Stimulated activated naive B cell treated with anti-CD40 and anti-IgM and Interleukin-4, amounts not matched to agents 10 μg/mL and 1 μg/mL and 100 μg/mL, for 72 hours (primary cell): ENCODE results near the gene NTN4.
A peak's percentile ranks its signal among the peaks of the same experiment; 100 is the strongest.
"Not testable (repeated sequence)": the region's sequence is repeated elsewhere in the genome, so short reads cannot be mapped to it uniquely, and the experiment has no call there.

Experiments used
- ATAC-seq, 2 donors: fragments of 150-1000 bp; cut with Tn5 transposase; replicated peaks; 2 replicates each; pipeline ENCODE4 v1.10.0; 2021; ENCODE audit warnings: moderate library complexity in 1 of 2
- DNase-seq: peaks from one replicate; pipeline ENCODE4 v3.0.0; 2021
- H3K27ac Mint-ChIP-seq: one replicate; pipeline ENCODE4 v1.8.0; 2022; ENCODE audit warnings: mild to moderate bottlenecking, mixed read lengths
- H3K27me3 Mint-ChIP-seq, 2 donors: one replicate each; pipeline ENCODE4 v1.8.0; 2022; ENCODE audit warnings: mixed read lengths in 2 of 2
- H3K36me3 Mint-ChIP-seq, 2 donors: one replicate each; pipeline ENCODE4 v1.8.0; 2022; ENCODE audit warnings: mixed read lengths in 2 of 2, mild to moderate bottlenecking in 1 of 2
- H3K4me1 Mint-ChIP-seq, 2 donors: one replicate each; pipeline ENCODE4 v1.8.0; 2022; ENCODE audit warnings: mixed read lengths in 2 of 2, mild to moderate bottlenecking in 1 of 2
- H3K4me3 Mint-ChIP-seq, 2 donors: one replicate each; pipeline ENCODE4 v1.8.0; 2022; ENCODE audit warnings: mild to moderate bottlenecking in 2 of 2, mixed read lengths in 2 of 2, moderate library complexity in 1 of 2
- H3K9me3 Mint-ChIP-seq, 2 donors: one replicate each; pipeline ENCODE4 v1.8.0; 2022; ENCODE audit warnings: mixed read lengths in 2 of 2, mild to moderate bottlenecking in 1 of 2

NTN4 gene

DNA sequence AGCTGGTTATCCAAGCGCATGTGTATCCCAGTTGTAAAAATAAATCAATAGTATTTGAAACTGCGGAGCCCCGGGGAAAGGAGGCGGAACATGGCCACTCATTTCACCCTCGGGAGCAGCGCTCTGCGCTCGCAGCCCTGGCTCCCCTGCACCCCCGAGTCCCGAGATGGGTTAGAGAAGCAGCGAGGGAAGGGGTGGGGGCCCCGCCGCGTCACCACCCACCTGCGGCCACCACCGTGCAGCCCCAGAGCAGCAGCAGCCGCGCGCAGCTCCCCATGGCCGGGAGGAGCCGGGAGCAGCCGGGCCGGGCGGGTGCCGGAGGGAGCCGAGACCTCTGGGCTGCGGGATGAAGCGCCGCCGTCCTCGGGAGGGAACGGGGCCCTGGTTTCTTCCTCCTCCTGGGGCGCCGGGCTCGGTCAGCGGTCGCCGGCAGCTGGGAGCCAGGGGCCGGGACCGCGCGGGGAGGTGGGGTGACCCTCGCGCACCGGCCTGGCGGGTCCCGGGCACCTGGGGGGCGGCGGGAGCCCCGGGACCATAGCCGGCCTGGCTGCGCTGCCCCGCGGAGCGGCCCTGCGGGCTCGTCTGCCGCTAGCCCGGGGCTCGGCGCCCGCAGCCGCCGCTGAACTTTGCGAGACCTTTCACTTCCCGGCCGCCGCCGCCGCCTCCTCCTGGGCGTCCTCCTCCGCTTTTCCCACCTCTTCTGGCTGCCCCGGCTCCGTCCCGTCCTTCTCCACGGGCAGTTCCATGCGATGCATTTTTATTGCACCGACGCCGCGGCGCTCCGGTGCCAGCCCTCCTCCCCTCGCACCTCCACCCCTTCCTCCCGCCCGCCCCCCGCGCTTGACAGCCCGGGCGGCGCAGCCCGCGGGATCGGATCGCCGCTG is at the start of gene NTN4:
Gene NTN4, minus strand, starts transcription at position 732 of the 884 bp plus-strand sequence. Its CDS starts 455 bp downstream, at position 277.
- H3K4me1 Mint-ChIP-seq: peaks cover 9 to 20% of the 10 kb centered on the region in 2 donors
- H3K27me3 Mint-ChIP-seq: peaks cover 44 to 66% of the 10 kb centered on the region in 2 donors
- DNase-seq (peak; percentile 1), ATAC-seq (peak; percentile 63 to 70)
- peak within 1 kb of the TSS; percentile 84 for H3K27ac Mint-ChIP-seq
- no peaks in the 10 kb centered on the region for H3K9me3 Mint-ChIP-seq
- no peaks in the 10 kb centered on the region for H3K36me3 Mint-ChIP-seq
- peak within 1 kb of the TSS; percentile 86 for H3K4me3 Mint-ChIP-seq

DNA sequence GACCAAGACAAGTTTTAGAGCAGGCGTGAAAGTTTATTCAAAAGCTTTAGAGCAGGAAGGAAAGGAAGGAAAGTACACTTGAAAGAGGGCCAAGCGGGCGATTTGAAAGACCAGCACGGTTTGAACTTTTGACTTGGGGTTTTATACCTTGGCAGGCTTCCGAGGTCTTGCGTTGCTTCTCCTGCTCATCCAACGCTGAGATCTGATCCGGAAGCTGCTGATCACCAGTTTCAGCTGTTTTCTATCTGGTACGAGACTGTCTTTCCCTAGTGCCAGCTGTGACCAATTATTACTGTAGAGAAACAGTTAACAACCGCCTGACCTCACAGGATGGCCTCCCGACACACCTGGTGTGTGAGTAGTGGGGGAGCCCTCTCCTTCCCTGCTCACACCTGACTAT is 47.6 kb upstream of the NTN4 start:
- DNase-seq: no peak
- H3K4me3 Mint-ChIP-seq: no peak overlapping the region
- no peak for ATAC-seq
- H3K27ac Mint-ChIP-seq: no peak overlapping the region
- H3K27me3 Mint-ChIP-seq: peaks cover 14 to 35% of the 10 kb centered on the region in 2 donors
- peaks cover 0 to 1% of the 10 kb centered on the region in 2 donors for H3K4me1 Mint-ChIP-seq
- H3K9me3 Mint-ChIP-seq: no peaks in the 10 kb centered on the region
- H3K36me3 Mint-ChIP-seq: no peaks in the 10 kb centered on the region

GRCh38 chr12:95837240-95838038 is 46.9 kb upstream of the NTN4 start:
- peaks cover 15 to 32% of the 10 kb centered on the region in 2 donors for H3K27me3 Mint-ChIP-seq
- no peak overlapping the region for H3K27ac Mint-ChIP-seq
- DNase-seq (no peak), ATAC-seq (no peak)
- no peaks in the 10 kb centered on the region for H3K36me3 Mint-ChIP-seq
- no peak overlapping the region for H3K4me3 Mint-ChIP-seq
- peaks cover 0 to 1% of the 10 kb centered on the region in 2 donors for H3K4me1 Mint-ChIP-seq
- no peaks in the 10 kb centered on the region for H3K9me3 Mint-ChIP-seq

DNA sequence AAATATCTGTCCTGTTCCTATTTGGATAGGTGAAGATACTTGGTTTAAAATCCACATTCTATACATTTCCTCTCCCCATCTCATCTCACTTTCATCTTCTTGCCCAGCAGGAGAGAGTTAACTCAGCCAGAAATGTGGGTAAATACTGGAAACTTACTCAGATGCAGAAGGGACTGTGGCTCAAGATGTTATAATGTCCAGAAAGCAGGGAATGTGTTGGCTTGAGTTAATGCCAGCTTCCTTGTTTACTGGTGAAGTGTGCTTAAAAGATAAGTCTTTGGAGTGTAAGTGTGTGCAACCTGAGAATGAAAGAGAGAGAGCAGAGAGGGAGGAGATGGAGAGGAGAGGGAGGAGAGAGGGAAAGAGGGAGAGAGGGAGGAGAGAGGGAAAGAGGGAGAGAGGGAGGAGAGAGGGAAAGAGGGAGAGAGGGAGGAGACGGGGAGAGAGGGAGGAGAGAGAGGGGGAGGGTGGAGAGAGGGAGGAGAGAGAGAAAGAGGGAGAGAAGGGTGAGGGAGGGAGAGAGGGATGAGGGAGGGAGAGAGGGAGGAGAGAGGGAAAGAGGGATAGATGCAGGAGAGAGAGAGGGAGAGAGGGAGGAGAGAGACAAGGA is 46.2 kb upstream of the NTN4 start:
- H3K4me1 Mint-ChIP-seq: peaks cover 0 to 1% of the 10 kb centered on the region in 2 donors
- no peak for ATAC-seq
- H3K27ac Mint-ChIP-seq: no peak overlapping the region
- no peaks in the 10 kb centered on the region for H3K9me3 Mint-ChIP-seq
- no peaks in the 10 kb centered on the region for H3K36me3 Mint-ChIP-seq
- no peak overlapping the region for H3K4me3 Mint-ChIP-seq
- H3K27me3 Mint-ChIP-seq: peaks cover 19 to 36% of the 10 kb centered on the region in 2 donors
- DNase-seq: no peak

GRCh38 chr12:95836185-95836609 is 45.6 kb upstream of the NTN4 start:
- no peaks in the 10 kb centered on the region for H3K36me3 Mint-ChIP-seq
- H3K27me3 Mint-ChIP-seq: peaks cover 19 to 36% of the 10 kb centered on the region in 2 donors
- H3K9me3 Mint-ChIP-seq: no peaks in the 10 kb centered on the region
- no peak overlapping the region for H3K4me3 Mint-ChIP-seq
- DNase-seq (no peak), ATAC-seq (no peak)
- peaks cover 0 to 1% of the 10 kb centered on the region in 2 donors for H3K4me1 Mint-ChIP-seq
- H3K27ac Mint-ChIP-seq: no peak overlapping the region

DNA sequence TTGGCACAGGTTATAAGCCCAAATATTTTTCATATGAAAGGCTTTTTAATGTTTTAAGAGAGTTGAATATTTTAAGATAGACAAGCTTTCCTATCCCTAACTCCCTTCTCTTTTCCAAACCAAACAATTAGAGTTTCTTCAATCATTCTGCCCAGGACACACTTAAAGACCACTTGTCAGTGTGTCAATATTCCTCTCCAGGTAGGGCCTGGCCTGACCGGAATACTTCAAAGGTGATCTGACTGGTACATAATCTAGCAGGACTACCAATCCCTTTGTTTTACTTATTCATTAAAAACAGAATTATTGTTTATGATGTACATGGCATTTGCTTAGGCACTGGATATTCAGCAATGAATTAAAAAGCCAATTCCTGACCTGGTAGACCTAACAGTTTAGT is 44.0 kb upstream of the NTN4 start:
- DNase-seq: no peak
- Mint-ChIP-seq H3K27me3 (peaks cover 19 to 40% of the 10 kb centered on the region in 2 donors), H3K4me1 (peaks cover 0 to 1% of the 10 kb centered on the region in 2 donors), H3K27ac (no peak overlapping the region), H3K36me3 (no peaks in the 10 kb centered on the region), H3K4me3 (no peak overlapping the region), H3K9me3 (no peaks in the 10 kb centered on the region)
- no peak for ATAC-seq

DNA sequence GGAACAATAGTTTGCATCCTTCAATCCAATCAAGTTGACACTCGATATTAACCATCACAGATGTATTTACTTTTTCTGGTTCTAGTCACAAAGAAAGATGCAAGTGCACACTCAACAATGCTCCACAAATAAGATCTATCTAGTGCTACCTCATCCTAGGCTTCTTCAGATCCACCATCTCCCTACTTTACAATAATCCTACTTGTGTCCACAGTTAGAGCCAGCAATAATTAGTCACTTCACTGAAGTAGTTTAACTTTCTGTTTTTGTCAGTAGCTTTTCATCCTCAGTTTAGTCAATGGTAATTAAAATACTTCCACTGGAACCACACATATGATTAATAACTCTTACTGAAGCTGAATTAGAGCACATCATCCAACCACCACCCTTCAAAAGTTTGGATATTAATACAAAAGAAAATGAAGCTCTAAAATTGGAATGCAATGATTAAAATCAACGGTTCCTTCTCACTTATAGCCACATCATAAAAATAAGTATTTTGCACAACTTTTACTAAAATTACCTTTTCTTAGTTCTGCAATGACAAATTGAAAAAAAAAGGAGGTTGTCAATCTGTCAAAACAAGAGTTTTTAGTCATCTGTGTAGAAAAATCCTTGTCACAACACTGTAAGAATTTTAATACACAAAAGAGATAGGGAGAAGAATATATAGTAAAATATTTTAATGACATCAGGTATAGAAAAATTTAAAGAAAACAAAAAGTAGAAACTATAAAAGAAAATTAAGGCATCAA is 39.9 kb upstream of the NTN4 start:
- ATAC-seq (no peak), DNase-seq (no peak)
- H3K27me3 Mint-ChIP-seq: peaks cover 20 to 22% of the 10 kb centered on the region in 2 donors
- H3K36me3 Mint-ChIP-seq: no peaks in the 10 kb centered on the region
- H3K9me3 Mint-ChIP-seq: no peaks in the 10 kb centered on the region
- no peak overlapping the region for H3K27ac Mint-ChIP-seq
- H3K4me3 Mint-ChIP-seq: no peak overlapping the region
- H3K4me1 Mint-ChIP-seq: no peaks in the 10 kb centered on the region

GRCh38 chr12:95829395-95829794 is 38.8 kb upstream of the NTN4 start:
- no peaks in the 10 kb centered on the region for H3K36me3 Mint-ChIP-seq
- no peak overlapping the region for H3K27ac Mint-ChIP-seq
- H3K4me3 Mint-ChIP-seq: no peak overlapping the region
- no peak for ATAC-seq
- peaks cover 24% of the 10 kb centered on the region in 2 donors for H3K27me3 Mint-ChIP-seq
- no peaks in the 10 kb centered on the region for H3K4me1 Mint-ChIP-seq
- DNase-seq: no peak
- no peaks in the 10 kb centered on the region for H3K9me3 Mint-ChIP-seq

GRCh38 chr12:95820096-95820703 is 29.6 kb upstream of the NTN4 start:
- H3K27me3 Mint-ChIP-seq: peaks cover 9 to 20% of the 10 kb centered on the region in 2 donors
- H3K4me3 Mint-ChIP-seq: no peak overlapping the region
- no peaks in the 10 kb centered on the region for H3K9me3 Mint-ChIP-seq
- ATAC-seq: no peak
- DNase-seq: no peak
- no peaks in the 10 kb centered on the region for H3K4me1 Mint-ChIP-seq
- no peak overlapping the region for H3K27ac Mint-ChIP-seq
- no peaks in the 10 kb centered on the region for H3K36me3 Mint-ChIP-seq

DNA sequence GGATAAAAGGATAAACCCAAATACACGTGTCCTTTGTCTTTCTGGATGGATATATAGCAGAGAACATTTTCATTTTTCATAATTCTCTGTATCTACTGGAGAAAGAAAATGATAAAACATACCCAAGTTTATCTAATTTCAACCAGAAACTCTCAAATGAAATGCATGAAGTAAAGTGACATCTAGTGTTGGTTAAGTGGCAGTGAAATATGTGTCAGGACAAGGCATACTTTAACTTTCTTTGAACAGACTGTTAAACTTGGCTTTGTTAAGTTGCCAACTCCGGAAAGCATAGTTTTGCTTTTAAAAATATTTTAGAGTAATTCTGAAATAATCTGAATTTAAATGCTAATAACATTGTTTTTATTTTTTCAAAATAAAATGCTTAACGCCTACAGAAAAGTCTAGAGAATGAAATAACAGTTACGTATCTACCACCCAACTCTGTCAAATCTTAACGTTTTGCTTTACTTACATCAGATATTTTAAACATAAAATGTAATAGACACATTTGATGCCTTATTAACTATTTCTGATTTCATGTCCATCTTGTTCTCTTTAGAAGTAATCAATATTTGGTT is 25.2 kb upstream of the NTN4 start:
- Mint-ChIP-seq H3K4me1 (no peaks in the 10 kb centered on the region), H3K27me3 (peaks cover 9 to 19% of the 10 kb centered on the region in 2 donors), H3K9me3 (no peaks in the 10 kb centered on the region), H3K36me3 (no peaks in the 10 kb centered on the region), H3K4me3 (no peak overlapping the region), H3K27ac (no peak overlapping the region)
- DNase-seq (no peak), ATAC-seq (no peak)

GRCh38 chr12:95812155-95812554 is 21.6 kb upstream of the NTN4 start:
- H3K4me3 Mint-ChIP-seq, H3K9me3 Mint-ChIP-seq, ATAC-seq, H3K36me3 Mint-ChIP-seq, DNase-seq, H3K4me1 Mint-ChIP-seq, H3K27ac Mint-ChIP-seq: not testable (repeated sequence)
- peaks cover 19 to 29% of the 10 kb centered on the region in 2 donors for H3K27me3 Mint-ChIP-seq

DNA sequence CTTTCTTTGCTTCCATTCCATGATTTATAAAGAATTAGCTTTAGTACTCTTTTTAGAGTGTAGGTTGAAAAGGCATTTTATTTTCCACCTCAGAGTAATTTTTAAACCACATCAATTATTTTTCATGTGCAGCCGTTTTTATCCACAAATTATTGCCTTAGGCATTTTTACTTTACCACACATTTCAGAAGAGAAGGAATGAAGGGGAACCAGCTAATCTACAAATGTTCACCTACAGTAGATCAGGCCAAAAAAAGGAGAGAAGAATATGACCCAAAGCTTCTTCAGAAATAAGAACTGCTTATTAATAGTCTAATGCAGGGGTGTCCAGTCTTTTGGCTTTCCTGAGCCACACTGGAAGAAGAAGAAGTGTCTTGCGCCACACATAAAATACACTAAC is 19.8 kb upstream of the NTN4 start:
- no peak overlapping the region for H3K27ac Mint-ChIP-seq
- no peaks in the 10 kb centered on the region for H3K36me3 Mint-ChIP-seq
- no peaks in the 10 kb centered on the region for H3K9me3 Mint-ChIP-seq
- H3K4me3 Mint-ChIP-seq: no peak overlapping the region
- H3K4me1 Mint-ChIP-seq: no peaks in the 10 kb centered on the region
- ATAC-seq (no peak), DNase-seq (no peak)
- peaks cover 26 to 33% of the 10 kb centered on the region in 2 donors for H3K27me3 Mint-ChIP-seq

DNA sequence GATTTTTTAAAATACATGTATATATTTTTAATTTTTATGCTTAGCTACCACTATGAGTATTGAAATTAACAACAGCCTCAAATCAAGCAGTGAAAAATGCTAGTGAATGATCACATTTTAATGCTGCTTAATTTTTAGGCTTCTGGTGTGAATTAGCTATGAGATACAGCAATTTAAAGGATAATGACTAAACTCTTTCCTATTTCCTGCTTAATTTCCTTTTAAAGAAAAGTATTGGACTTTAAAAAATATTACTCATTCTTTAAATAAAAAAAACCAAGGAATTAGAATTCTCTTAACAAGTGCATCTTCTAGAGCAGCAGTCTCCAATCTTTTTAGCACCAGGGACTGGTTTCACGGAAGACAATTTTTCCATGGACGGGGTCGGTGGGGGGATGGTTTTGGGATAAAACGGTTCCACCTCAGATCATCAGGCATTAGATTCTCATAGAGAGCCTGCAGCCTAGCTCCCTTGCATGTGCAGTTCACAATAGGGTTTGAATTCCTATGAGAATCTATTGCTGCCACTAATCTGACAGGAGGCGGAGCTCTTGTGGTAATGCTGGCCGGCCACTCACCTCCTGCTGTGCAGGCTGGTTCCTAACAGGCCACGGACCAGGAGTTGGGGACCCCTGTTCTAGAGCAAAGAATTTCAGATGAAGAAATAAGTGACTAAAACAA is 18.6 kb upstream of the NTN4 start:
- no peak for ATAC-seq
- DNase-seq: no peak
- H3K4me3 Mint-ChIP-seq: no peak overlapping the region
- no peaks in the 10 kb centered on the region for H3K4me1 Mint-ChIP-seq
- no peaks in the 10 kb centered on the region for H3K9me3 Mint-ChIP-seq
- no peak overlapping the region for H3K27ac Mint-ChIP-seq
- no peaks in the 10 kb centered on the region for H3K36me3 Mint-ChIP-seq
- peaks cover 28 to 33% of the 10 kb centered on the region in 2 donors for H3K27me3 Mint-ChIP-seq
